GM15510 (cell line): ENCODE results near the gene LCN12.

Source experiments
- POLR2A ChIP-seq: IDR thresholded peaks from 3 replicates; pipeline ENCODE4 v1.6.1; 2011; ENCODE audit warnings: borderline replicate concordance; ENCODE audit not compliant: insufficient read length; ENCODE audit errors: extremely low read depth

The LCN12 gene

DNA sequence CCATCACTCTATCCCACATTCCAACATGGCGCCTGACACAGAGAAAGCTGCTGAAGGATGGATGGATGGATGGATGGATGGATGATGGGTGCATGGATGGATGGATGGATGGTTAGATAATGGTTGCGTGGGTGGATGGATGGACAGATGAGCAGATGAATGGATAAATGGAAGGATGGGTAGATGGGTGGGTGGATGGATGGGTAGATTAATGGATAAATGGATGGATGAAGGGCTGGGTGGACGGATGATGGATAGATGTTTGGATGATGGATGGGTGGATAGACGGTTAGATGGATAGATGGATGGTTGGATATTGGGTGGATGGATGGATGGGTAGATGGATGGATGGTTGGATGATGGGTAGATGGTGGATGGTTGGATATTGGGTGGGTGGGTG lies 4.5 kb downstream of the LCN12 start:
- TF ChIP-seq POLR2A, result no peak

DNA sequence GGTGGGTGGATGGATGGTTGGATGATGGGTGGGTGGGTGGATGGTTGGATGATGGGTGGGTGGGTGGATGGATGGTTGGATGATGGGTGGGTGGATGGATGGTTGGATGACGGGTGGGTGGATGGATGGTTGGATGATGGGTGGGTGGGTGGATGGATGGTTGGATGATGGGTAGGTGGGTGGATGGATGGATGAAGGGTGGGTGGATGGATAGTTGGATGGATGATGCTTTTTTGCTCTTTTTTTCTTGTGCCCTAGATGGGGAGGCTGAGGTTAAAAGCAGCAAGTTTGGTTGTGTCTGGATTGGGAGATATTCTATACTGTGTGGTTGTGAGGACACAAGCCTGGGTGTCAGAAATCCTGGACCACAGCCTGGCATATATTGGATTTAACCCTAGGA lies 5.4 kb downstream of the LCN12 start:
- no peak for TF ChIP-seq POLR2A

DNA sequence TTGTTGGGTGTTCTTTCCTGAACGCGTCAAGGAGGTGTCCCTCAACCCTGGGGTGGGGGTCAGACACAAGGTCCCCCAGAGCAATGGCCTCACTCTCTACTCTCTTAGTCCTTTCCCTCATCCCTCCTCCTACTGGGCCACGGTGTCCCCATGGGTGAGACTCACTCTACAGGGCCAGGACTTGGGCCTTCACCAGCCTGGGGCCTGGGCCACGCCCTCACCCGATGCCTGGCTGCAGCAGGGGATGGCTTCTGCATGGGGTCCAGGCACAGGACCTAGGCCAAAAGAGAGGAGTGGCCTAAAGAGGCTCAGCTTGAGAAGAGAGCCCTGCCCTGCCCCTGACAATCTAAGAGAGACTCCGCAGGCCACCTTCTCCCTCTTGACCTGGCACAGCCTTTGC lies 5.8 kb downstream of the LCN12 start:
- no peak for TF ChIP-seq POLR2A

GRCh38 chr9:136958473-136958872 lies 6.4 kb downstream of the LCN12 start:
- no peak for TF ChIP-seq POLR2A

DNA sequence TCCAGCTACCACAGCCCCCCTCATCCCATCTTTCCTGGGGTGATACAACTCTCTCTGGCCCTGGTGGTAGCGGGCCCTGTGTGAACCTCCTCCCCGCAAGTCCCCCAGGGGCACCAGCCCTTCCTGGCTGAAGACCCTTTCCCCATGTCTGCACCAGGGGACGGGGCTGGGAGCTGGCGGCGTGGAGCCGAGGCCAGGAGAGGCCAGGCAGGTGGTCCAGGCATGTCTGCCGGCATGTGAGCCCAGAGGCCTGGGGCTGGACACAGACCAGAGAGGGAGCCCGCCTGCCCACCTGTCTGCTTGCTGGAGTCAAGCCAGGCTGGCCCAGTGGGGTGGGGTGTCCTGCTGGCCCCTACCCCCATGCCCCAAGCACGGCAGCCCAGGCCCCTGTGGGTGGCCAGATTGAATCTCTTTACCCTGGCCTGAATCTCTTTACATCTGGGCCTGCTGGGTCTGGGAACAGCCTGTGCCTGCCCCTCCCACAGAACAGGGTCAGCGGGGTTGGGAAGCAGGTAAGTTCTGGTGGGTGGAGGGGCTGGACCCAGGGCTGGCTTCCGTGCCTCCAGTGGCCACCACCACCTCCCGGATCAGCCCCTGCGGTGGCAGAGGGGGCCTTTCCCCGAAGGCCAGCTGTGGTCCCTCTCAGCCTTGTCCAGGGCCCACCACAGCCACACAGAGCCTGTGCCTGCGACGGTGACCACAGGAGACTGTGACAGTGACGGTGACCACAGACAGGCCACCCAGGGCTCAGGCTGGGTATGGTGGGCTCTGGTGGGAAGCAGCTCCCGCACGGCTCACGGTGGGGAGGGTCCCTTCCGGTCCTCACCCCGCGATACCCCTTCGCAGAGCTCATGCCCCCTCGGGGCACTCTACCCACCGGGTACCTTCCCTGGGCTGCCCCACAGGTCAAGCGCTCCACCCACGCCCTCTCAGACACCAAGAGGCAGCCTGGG lies 7.1 kb downstream of the LCN12 start:
- TF ChIP-seq POLR2A, result no peak

- TF ChIP-seq POLR2A, result no peak
Measured at GRCh38 chr9:136960212-136960937, 8.3 kb downstream of the LCN12 start.

- no peak for TF ChIP-seq POLR2A
Measured at GRCh38 chr9:136960938-136961275, 8.8 kb downstream of the LCN12 start.

DNA sequence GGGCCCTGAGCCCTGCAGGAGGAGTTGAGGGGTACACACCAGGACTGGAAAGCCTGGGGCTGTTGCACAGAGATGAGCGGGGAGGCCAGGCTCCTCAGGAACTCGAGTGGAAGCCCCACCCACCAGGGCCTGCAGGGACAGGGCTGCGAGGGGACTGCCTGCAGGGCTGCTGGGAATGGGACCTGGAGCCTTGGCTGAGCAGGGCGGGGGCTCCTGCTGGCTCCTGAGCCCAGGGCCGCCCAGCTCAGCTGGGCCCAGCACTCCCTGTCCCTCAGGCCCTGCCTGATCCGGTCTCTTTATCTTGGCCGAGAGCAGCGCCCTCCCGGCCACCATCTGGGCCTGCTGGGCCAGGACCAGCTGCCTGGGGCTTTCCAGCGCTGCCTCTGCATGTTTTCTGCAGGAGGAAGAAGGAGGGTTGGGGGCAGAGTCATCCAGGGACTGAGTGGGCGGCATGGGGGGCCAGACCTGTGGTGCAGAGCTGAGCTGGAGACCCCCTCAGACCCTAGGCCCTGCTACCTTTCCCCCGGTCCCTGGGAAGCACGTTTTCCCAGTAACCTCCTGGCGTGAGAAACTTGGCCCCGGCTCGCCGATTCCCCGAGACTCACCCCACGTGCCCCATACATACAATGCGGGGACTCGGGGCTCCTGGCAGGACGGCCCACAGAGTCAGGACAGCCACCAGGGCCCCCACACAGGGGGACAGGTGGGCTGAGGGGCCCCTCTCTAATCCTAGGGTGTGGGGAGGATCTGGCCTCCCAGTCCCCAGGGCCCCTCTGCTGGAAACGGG lies 9.4 kb downstream of the LCN12 start:
- no peak for TF ChIP-seq POLR2A

GRCh38 chr9:136962163-136962562 lies 10.1 kb downstream of the LCN12 start:
- TF ChIP-seq POLR2A, result no peak

DNA sequence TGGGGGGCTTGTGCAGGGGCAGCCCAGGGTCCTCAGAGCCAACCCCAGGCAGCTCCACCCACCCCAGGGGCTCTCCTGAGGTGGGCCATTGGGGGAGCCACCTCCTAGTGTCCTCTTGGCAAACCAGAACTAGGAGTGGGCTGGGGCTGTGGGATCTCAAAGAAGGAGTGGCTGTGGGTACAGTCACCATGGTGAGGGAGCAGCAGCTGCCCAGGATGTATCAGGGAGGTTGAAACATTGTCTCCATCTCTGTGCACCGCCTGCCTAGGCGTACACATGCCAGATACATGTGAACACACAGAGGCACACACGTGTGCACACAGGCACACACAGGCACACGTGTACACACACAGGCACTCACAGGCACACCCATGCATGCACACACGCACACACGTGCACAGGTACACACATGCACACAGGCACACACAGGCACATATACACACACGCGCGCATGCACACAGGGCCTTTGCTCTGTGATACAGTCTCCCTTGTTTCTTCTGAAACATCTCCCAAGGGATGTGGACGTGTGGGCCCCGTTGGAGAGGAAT lies 10.7 kb downstream of the LCN12 start:
- TF ChIP-seq POLR2A, result no peak

- TF ChIP-seq POLR2A, result no peak
Measured at GRCh38 chr9:136963341-136963740, 11.3 kb downstream of the LCN12 start.

DNA sequence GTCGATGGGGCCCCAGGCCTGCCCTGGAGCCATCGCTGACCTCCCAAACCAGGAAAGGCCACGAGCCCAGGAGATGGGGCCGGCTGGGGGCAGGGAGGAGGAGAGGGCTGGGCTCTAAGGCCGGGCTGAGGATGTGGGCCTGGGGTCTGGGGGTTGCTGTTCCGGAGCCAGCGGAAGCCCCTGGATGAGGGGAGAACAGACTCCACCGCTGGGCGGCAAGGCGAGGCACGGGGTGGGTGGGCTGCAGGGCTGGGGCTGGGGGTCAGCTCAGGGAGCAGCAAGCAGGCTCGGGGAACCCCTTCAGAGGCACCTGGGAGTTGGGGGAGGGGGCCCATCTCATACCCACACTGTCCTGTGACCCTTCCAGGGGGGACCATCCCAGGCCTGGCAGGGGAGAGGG lies 11.7 kb downstream of the LCN12 start:
- TF ChIP-seq POLR2A, result no peak

DNA sequence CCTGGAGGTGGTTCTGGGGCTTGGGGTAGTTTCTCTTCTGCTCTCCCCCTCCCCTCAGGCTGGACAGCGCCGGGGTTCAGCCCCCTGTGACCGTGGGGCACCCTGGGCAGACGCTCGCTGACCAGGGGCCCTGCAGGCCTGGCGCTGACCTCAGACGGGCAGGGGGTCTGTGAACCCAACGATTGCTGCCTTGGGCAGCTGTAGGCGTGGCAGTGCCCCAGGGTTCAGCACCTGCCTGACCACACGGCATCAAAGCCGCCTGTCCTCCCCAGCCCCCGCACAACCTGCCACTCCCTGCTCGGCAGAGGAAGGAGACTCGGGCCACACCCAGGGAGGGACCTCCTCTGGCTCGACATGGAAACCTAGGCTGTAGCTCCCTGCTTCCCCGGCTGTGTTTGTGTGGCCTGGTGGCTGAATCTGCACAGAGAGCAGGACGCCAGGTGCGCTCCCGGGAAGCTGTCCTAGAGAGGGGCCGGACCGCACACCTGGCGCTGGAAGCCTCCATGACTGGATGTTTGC lies 12.2 kb downstream of the LCN12 start:
- TF ChIP-seq POLR2A, result no peak

DNA sequence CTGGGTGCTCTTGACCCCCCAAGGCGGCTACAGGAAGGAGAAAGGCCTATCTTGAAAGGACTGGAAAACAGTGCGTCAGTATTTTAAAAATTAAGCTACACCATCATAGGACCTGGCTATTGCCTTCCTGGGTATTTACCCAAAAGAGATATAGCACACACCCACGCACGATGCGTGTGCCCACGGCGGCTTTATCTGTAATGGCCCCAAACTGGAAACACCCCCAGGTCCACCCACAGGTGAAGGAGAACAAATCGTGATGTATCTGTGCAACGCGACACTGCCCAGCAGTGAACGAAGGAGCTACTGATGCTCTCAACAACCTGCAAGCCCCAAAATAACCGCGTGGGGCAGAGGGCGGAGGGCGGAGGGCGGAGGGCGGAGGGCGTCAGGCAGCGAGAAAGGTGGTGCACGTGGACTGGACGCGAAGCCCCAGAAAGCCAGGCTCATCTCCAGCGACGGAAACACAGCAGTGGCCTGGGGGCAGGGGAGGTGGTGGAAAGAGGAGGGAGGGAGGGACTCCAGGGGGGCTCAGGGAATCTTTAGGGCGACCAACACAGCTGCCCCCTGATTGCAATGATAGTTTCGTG lies 12.9 kb downstream of the LCN12 start:
- TF ChIP-seq POLR2A, result no peak
